GM12865 (cell line): ENCODE measurements around the gene TPPP3.

ENCODE experiments used
- DNase-seq: peaks from one replicate; pipeline ENCODE4 v3.0.0; 2010; ENCODE audit warnings: low read depth
- H3K4me3 ChIP-seq: 2 replicates; pipeline ENCODE4 v1.5.1; 2011; ENCODE audit warnings: mild to moderate bottlenecking, low read depth, low read length, control low read depth
- TF ChIP-seq, protein P1 (sequence below): IDR thresholded peaks from 2 replicates; pipeline ENCODE4 v1.5.1; 2011; ENCODE audit warnings: low read length, control low read depth, low read depth, inconsistent platforms; ENCODE audit not compliant: insufficient read depth; ENCODE audit errors: missing control alignments

TPPP3 gene

DNA sequence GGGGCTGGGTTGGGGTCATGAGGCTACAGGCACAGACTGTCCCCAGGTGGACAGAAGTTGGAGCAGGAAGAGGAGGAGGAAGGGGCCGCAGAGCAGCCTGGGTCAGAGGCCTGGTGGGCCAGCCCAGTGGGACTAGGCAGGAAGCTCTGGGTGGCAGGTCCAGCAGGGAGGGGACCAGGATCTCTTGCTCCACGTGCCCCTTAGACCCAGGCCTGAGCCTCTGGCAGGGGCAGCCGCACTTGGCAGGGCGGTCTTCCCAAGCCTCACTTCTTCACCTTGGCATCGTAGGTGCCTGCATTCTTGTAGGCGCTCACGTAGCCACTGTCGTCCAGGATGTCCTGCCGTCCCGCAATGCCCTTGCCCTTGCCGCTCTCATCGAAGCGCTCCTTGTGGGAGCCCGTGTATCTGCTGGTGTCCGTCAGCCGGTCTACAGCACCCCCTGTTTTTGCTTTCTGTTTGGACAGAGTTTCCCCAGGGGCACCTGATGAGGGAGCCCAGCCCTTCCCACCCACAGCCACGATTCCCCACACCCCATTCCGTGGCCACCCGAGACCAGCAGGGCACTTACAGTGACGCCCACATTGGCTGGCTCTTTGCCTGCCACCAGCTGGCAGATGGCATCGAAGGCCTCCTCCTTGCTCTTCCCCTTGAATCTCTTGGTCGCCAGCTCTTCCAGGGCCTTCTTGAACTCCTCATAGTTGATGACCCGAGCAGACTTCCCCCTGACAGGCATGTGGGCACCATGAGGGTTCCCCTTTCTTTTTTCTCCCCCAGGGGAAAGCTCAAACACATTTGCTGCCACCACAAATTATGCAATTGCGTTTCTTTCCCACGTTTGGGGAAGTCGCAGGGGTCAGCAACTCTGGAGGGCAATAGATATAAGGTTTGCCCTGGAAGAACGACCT, 3.1 kb downstream of the TPPP3 start:
- no peak overlapping the region for H3K4me3 ChIP-seq
- TF ChIP-seq, protein P1, sequence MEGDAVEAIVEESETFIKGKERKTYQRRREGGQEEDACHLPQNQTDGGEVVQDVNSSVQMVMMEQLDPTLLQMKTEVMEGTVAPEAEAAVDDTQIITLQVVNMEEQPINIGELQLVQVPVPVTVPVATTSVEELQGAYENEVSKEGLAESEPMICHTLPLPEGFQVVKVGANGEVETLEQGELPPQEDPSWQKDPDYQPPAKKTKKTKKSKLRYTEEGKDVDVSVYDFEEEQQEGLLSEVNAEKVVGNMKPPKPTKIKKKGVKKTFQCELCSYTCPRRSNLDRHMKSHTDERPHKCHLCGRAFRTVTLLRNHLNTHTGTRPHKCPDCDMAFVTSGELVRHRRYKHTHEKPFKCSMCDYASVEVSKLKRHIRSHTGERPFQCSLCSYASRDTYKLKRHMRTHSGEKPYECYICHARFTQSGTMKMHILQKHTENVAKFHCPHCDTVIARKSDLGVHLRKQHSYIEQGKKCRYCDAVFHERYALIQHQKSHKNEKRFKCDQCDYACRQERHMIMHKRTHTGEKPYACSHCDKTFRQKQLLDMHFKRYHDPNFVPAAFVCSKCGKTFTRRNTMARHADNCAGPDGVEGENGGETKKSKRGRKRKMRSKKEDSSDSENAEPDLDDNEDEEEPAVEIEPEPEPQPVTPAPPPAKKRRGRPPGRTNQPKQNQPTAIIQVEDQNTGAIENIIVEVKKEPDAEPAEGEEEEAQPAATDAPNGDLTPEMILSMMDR, result no peak
- DNase-seq, result no peak

- DNase-seq, result no peak
- H3K4me3 ChIP-seq, result no peak overlapping the region
- TF ChIP-seq, protein P1, result no peak
These were observed 4.7 kb downstream of the TPPP3 start for GRCh38 chr16:67388591-67388990.

DNA sequence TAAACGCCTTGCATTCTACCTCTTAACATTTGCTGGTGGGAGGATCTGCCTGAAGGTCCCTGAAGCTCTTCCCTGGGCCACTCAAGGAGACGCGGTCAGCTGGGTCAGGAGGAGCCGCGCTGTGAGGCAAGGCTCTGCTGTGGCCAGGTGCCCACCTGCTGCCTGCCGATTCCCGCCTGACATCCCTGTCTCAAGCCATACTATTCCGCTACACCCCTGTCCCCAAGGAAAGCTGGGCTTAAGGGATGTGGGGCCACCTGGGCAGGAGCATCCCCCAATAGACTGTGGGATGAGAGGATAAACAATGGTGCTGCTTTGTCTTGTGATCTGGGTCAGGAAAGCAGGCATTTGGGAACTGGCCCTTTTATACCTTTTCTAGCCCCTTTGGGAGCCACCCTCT, 5.1 kb downstream of the TPPP3 start:
- TF ChIP-seq, protein P1, result no peak
- H3K4me3 ChIP-seq, result no peak overlapping the region
- DNase-seq, result no peak

GRCh38 chr16:67387479-67388079, 5.7 kb downstream of the TPPP3 start:
- TF ChIP-seq, protein P1, result no peak
- no peak overlapping the region for H3K4me3 ChIP-seq
- DNase-seq, result no peak

- no peak overlapping the region for H3K4me3 ChIP-seq
- no peak for DNase-seq
- TF ChIP-seq, protein P1, result no peak
These were observed 6.3 kb downstream of the TPPP3 start for GRCh38 chr16:67386861-67387455.

GRCh38 chr16:67384778-67385510, 8.4 kb downstream of the TPPP3 start:
- DNase-seq, result no peak
- TF ChIP-seq, protein P1, result no peak
- no peak overlapping the region for H3K4me3 ChIP-seq
